ENCODE data around the gene BLOC1S3.

The BLOC1S3 gene

DNA sequence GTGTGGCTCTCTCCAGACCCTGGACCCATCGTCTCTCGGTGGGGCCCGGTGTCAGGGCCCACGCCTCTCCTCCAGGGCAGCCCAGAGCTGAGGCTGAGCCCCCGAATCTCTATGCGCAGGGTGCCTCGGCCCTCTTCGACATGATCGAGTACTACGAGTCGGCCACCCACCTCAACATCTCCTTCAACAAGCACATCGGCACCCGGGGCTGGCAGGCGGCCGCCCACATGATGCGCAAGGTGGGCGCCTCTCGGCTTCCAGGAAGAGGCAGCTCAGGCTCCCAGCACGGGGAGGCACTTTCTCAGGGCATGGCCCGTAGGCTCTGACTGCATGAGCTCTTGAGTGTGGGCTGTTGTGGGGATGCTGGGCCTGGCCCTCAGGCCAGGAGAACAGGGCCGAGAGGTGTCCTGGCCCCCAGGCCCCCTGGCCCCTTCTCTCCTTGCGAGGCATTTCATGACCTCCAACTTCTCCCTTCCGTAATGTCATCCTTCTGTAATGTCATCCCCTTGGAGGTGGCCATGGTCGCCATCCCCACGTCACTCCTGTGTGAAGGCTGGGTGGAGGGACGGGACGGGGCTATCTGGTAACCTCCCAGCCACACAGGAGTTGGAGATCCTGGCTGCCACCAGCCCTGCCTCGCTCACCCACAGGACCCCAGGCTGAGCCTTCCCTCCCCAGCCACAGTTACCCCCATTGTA lies 37.2 kb upstream of the BLOC1S3 start:
- H3K4me3 Mint-ChIP-seq = no peak overlapping the region
- no peaks in the 10 kb centered on the region for H3K9me3 Mint-ChIP-seq
- ATAC-seq (replicated peaks) = no peak
- H3K27me3 Mint-ChIP-seq = no peaks in the 10 kb centered on the region
- no peak overlapping the region for H3K27ac Mint-ChIP-seq
- peaks cover 25 to 30% of the 10 kb centered on the region in 2 donors for H3K4me1 Mint-ChIP-seq
- no peak for DNase-seq
- H3K36me3 Mint-ChIP-seq = peaks cover 34 to 39% of the 10 kb centered on the region in 2 donors

DNA sequence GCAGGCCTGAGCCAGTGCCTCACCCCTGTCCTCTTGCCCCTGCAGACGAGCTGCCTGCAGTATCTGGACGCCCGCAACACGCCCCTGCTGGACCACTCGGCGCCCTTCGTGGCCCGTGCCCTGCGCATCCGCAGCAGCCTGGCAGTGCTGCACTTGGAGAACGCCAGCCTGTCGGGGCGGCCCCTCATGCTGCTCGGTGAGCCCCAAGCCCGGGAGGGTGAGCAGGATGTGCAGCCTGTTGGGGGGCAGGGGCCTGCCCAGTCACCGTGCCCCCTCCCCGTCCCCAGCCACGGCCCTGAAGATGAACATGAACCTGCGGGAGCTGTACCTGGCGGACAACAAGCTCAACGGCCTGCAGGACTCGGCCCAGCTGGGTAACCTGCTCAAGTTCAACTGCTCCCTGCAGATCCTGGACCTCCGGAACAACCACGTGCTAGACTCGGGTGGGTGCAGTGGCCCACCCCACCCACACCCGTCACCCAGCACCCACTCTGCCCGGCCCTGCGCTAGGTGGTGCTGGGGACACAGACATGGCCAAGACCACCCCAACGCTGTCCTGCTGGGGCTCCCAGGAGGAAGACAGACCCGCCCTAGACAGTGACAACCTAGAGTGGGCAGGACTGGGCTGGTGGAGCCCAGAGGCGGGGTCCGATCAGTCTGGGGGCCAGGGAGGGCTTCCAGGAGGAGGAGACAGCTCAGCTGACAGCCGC lies 36.4 kb upstream of the BLOC1S3 start:
- Mint-ChIP-seq H3K4me3 (peak overlapping the region in 1 of 2 donors; percentile 4), H3K9me3 (no peaks in the 10 kb centered on the region), H3K27me3 (no peaks in the 10 kb centered on the region), H3K27ac (peak overlapping the region; percentile 42), H3K36me3 (peaks cover 37 to 38% of the 10 kb centered on the region in 2 donors), H3K4me1 (peaks cover 17 to 22% of the 10 kb centered on the region in 2 donors)
- ATAC-seq (replicated peaks) (no peak), DNase-seq (no peak)

DNA sequence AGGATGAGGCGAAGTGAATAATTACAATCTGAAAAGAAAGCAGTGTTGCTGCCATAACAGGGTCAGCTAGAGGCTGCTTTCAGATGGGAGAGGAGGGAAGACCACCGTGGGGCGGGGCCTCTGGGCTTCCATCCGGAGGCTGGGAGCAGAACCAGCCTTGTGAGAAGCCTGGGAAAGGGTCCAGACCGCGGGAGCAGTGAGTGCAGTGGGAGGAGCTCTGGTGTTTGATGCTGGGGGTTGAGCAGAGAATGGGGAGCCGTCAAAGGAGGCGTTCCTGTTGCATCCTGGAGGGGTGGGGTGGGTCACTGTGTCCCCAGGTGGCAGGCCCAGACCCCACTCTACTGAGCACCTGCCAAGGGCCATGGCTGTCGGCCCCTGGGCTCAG lies 35.9 kb upstream of the BLOC1S3 start:
- H3K4me1 Mint-ChIP-seq = peaks cover 12 to 16% of the 10 kb centered on the region in 2 donors

DNA sequence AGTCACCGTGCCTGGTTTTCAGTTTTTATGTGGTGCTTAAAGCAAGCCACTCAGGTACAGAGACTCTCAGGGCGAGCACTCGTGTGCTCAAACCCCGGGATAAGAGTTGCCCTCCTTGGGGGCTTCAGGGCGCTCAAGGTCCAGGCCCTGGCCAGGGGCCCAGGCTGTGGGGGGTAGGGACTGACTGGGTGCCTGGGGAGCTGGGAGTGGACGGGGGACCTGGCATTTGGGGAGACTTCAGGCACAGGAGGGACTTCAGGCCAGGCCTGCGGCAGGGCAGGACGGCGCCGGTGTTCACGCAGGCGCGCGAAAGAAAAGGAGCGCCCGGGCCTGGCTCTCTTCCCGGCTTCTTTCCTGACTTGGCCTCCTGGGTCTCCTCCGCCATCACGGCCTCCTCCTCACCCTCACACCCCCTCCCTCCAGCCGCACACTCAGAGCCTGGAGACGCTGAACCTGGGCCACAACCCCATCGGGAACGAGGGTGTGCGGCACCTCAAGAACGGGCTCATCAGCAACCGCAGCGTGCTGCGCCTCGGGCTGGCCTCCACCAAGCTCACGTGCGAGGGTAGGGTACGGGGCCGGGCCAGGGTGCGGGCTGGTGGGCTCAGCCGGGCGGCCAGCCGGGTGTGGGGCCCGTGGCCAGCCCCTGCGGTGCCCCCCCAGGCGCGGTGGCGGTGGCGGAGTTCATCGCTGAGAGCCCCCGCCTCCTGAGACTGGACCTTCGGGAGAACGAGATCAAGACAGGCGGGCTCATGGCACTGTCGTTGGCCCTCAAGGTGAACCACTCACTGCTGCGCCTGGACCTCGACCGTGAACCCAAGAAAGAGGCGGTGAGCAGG lies 33.9 kb upstream of the BLOC1S3 start:
- Mint-ChIP-seq H3K36me3 (peaks cover 36 to 41% of the 10 kb centered on the region in 2 donors), H3K4me1 (peaks cover 8 to 9% of the 10 kb centered on the region in 2 donors), H3K9me3 (no peaks in the 10 kb centered on the region), H3K27ac (no peak overlapping the region), H3K4me3 (no peak overlapping the region), H3K27me3 (no peaks in the 10 kb centered on the region)
- DNase-seq (no peak), ATAC-seq (replicated peaks) (no peak)

More for the DNA sequence above, 35.9 kb upstream of the BLOC1S3 start:
- DNase-seq = no peak
- peak overlapping the region in 1 of 2 donors; percentile 4 for H3K4me3 Mint-ChIP-seq
- H3K27me3 Mint-ChIP-seq = no peaks in the 10 kb centered on the region
- H3K9me3 Mint-ChIP-seq = no peaks in the 10 kb centered on the region
- no peak for ATAC-seq (replicated peaks)
- peak overlapping the region; percentile 67 for H3K27ac Mint-ChIP-seq
- peaks cover 38 to 40% of the 10 kb centered on the region in 2 donors for H3K36me3 Mint-ChIP-seq

DNA sequence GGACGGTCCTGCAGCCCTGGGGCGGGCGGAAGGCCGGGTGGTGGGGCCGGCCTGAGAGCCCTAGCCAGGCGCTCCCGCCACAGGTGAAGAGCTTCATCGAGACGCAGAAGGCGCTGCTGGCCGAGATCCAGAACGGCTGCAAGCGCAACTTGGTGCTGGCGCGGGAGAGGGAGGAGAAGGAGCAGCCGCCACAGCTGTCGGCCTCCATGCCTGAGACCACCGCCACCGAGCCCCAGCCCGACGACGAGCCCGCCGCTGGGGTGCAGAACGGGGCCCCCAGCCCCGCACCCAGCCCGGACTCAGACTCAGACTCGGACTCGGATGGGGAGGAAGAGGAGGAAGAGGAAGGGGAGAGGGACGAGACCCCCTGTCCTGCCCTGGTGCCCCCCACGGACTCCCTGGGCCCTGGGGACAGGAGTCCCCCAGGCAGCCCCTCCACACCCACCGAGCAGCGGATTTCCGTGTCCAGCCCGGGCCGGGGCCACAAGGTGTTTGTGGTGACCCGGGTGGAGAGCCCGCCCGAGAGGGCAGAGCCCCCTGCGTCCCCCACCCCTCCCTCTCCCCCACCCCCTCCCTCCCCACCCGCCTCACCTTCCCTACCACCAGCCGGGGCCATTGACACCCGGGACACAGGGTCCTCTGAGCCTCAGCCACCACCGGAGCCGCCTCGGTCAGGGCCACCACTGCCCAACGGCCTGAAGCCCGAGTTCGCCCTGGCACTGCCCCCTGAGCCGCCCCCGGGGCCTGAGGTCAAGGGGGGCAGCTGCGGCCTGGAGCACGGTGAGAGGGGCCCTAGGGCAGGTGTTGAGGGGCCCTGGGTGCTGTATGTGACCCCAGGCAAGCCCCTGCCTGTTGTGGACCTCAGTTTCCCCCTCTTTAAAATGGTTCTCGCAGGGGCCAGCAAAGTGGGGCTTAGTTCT lies 33.1 kb upstream of the BLOC1S3 start:
- Mint-ChIP-seq H3K36me3 (peaks cover 34 to 42% of the 10 kb centered on the region in 2 donors), H3K4me3 (no peak overlapping the region), H3K9me3 (no peaks in the 10 kb centered on the region), H3K4me1 (peaks cover 8 to 9% of the 10 kb centered on the region in 2 donors), H3K27ac (no peak overlapping the region), H3K27me3 (no peaks in the 10 kb centered on the region)
- ATAC-seq (replicated peaks) (no peak), DNase-seq (no peak)

DNA sequence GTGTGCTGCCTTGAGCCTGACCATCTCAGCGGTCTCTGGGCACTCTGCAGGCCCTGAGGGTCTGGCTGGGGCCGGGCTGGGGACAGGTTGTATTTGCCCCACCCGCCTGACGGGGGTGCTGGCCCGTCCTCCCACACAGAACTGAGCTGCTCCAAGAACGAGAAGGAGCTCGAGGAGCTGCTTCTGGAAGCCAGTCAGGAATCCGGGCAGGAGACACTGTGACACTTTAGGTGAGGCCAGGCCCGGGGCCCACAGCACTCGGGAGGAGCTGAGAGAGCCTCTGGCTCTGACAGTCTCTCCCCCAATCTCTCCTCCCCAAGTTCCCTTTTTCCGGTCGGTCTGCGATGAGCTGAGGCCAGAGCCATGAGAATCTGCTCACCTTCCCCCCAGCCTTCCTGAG lies 32.3 kb upstream of the BLOC1S3 start:
- Mint-ChIP-seq H3K27ac (no peak overlapping the region), H3K36me3 (peaks cover 31 to 45% of the 10 kb centered on the region in 2 donors), H3K9me3 (no peaks in the 10 kb centered on the region), H3K4me3 (no peak overlapping the region), H3K27me3 (peaks cover 3% of the 10 kb centered on the region in 2 donors), H3K4me1 (peaks cover 8 to 9% of the 10 kb centered on the region in 2 donors)
- ATAC-seq (replicated peaks) (no peak), DNase-seq (no peak)

DNA sequence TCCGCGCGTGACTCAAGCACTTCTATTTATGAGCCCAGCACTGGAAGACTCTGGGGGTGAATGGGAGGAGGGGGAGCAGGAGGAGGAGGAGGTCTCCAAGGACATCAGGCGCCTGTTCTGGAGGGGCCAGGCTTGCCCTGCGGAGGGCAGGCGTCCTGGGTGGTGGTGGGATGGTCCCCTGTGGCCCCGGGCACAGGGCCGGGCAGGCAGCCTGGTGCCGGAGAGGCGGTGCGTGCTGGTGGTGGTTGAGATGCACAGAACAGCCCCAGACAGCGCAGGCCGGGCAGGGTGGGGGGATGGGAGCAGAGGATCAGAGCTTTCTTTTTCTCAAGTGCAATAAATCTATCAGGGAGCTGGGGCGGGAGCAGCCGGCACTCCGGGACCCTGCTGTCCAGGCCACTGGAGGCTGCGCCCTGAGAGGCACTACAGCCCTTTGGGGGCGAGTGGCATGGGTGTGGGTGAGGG lies 31.8 kb upstream of the BLOC1S3 start:
- Mint-ChIP-seq H3K36me3 (peaks cover 30 to 46% of the 10 kb centered on the region in 2 donors), H3K4me1 (peaks cover 8 to 13% of the 10 kb centered on the region in 2 donors), H3K9me3 (peaks cover 0 to 2% of the 10 kb centered on the region in 2 donors), H3K27ac (no peak overlapping the region), H3K4me3 (no peak overlapping the region), H3K27me3 (peaks cover 8% of the 10 kb centered on the region in 2 donors)
- DNase-seq (no peak), ATAC-seq (replicated peaks) (no peak)

DNA sequence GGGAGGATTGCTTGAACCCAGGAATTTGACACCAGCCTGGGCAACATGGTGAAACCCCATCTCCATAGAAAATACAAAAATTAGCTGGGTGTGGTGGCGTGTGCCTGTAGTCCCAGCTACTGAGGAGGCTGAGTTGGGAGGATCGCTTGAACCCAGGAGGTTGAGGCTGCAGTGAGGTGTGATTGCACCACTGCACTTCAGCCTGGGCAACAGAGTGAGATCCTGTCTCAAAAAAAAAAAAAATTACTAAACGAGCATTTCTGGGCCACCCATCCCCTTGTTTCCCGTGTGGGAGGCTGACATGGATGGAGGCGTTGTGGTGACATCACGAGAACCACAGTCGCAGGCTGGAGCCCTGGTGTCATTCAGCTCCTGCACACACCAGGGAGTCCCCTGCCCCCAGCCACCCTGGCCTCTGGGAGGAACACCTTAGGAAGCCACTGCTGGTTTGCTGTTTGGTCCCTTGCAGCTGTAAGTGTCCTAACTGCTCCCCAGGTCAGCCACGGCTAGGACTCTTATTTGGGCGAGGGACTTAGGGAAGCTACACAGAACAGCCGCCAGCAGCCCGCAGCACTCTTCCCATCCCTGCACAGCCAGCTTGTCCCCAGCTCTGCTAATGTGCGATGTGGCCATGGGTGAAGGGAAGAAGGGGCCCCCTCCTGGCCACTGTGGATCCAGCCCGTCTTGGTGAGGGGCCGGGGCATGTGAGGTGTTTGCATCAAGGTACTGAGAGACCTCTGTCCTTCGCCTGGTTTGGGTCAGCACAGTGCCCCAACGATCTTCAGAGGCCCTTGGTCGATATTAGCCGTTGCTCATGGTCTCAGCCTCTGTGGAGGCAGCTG lies 30.5 kb upstream of the BLOC1S3 start:
- ATAC-seq (replicated peaks) (no peak), DNase-seq (no peak)
- Mint-ChIP-seq H3K4me1 (peaks cover 11 to 18% of the 10 kb centered on the region in 2 donors), H3K36me3 (peaks cover 21 to 41% of the 10 kb centered on the region in 2 donors), H3K9me3 (peaks cover 0 to 6% of the 10 kb centered on the region in 2 donors), H3K4me3 (no peak overlapping the region), H3K27ac (no peak overlapping the region), H3K27me3 (peaks cover 14 to 20% of the 10 kb centered on the region in 2 donors)

DNA sequence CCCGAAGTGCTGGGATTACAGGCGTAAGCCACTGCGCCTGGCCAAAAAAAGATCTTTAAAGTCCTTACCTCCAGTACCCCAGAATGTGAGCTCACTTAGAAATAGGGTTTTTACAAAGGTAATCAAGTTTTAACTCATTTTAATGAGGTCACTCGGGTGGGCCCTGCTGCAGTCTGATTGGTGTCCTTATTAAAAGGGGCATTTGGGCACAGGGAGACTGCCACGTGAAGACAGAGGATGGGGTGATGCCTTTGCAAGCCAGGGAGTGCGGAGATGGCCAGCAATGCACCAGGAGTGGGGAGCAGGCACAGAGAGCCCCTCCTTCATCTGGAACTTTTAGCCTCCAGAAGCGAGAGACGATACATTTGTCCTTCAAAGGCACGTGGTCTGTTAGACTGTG lies 29.5 kb upstream of the BLOC1S3 start:
- H3K9me3 Mint-ChIP-seq = peaks cover 0 to 6% of the 10 kb centered on the region in 2 donors
- H3K27ac Mint-ChIP-seq = no peak overlapping the region
- DNase-seq (no peak), ATAC-seq (replicated peaks) (no peak)
- peaks cover 16 to 35% of the 10 kb centered on the region in 2 donors for H3K36me3 Mint-ChIP-seq
- H3K4me1 Mint-ChIP-seq = peaks cover 14 to 23% of the 10 kb centered on the region in 2 donors
- no peak overlapping the region for H3K4me3 Mint-ChIP-seq
- peaks cover 20 to 31% of the 10 kb centered on the region in 2 donors for H3K27me3 Mint-ChIP-seq

DNA sequence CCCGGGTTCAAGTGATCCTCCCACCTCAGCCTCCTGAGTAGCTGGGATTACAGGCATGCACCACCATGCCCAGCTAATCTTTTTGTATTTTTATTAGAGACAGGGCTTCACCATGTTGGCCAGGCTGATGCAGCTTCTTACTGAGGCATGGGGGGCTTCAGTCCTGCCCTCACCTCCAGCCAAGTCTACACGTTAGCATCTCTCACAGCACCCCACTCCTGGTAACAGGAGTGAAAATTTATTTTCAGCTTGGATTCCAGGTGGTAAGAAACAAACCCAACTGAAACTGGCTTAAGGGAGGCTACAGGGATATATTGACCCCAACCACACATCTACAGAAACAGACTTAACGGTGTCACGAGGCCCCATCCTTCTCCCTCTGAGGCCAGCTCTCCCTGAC lies 28.4 kb upstream of the BLOC1S3 start:
- Mint-ChIP-seq H3K27me3 (peaks cover 25 to 38% of the 10 kb centered on the region in 2 donors), H3K27ac (no peak overlapping the region), H3K36me3 (peaks cover 12 to 31% of the 10 kb centered on the region in 2 donors), H3K4me1 (peaks cover 17 to 29% of the 10 kb centered on the region in 2 donors), H3K9me3 (peaks cover 0 to 6% of the 10 kb centered on the region in 2 donors), H3K4me3 (peak overlapping the region in 1 of 2 donors; percentile 11)
- ATAC-seq (replicated peaks) (no peak), DNase-seq (no peak)

DNA sequence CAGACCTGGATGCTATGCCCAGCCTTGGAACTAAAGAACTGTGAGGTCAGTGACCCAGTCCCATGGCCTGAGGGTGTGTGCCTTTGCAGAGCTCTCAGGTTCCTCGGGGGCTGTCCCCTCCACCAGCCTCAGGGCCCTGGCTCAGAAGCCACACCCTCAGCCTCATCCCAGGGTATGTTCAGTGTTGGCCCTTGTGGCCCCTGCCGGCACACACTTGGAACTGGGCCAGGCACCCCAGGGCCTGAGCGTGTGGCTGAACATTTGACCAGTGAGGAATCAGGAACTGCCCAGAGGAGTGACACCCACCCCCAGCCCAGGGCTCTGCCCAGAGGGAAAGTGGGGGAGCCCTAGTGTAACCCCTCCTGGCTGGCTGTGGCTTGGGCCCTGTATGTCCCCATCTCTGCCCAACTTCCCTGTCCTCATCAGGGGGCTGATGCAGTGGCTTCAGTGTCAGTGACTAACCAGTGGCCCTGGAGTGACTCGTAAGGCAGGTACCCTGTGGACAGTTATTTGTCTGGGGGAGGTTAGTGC lies 27.8 kb upstream of the BLOC1S3 start:
- ATAC-seq (replicated peaks) = no peak
- peaks cover 29 to 44% of the 10 kb centered on the region in 2 donors for H3K27me3 Mint-ChIP-seq
- DNase-seq = no peak
- H3K36me3 Mint-ChIP-seq = peaks cover 12 to 31% of the 10 kb centered on the region in 2 donors
- peak overlapping the region in 1 of 2 donors; percentile 44 for H3K4me3 Mint-ChIP-seq
- peaks cover 17 to 29% of the 10 kb centered on the region in 2 donors for H3K4me1 Mint-ChIP-seq
- peak overlapping the region; percentile 59 for H3K27ac Mint-ChIP-seq
- H3K9me3 Mint-ChIP-seq = peaks cover 0 to 6% of the 10 kb centered on the region in 2 donors

DNA sequence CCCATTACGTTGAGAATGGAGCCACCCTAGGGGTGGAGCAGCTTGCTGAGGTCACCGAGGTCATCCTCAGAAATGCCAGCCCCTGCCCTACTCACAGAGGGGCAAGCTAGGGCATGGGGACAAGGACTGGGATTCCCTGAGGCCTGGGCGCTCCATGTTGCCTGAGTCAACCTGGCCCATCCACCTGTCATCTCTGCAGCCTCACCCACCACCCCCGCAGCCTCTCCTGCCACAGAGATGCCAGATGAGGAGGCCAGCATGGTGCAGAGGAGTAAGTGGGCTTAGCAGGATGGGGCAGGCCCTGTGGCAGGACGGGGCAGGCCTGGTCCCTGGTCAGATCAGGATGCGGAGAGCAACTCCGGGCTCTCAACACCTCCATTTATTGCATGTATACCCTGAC lies 27.3 kb upstream of the BLOC1S3 start:
- H3K27ac Mint-ChIP-seq = peak overlapping the region; percentile 59

More for the DNA sequence above, 27.3 kb upstream of the BLOC1S3 start:
- peaks cover 12 to 28% of the 10 kb centered on the region in 2 donors for H3K36me3 Mint-ChIP-seq
- H3K27me3 Mint-ChIP-seq = peaks cover 32 to 44% of the 10 kb centered on the region in 2 donors
- H3K4me1 Mint-ChIP-seq = peaks cover 17 to 29% of the 10 kb centered on the region in 2 donors
- H3K9me3 Mint-ChIP-seq = peaks cover 0 to 6% of the 10 kb centered on the region in 2 donors
- H3K4me3 Mint-ChIP-seq = peak overlapping the region; percentile 44 to 83
- DNase-seq (no peak), ATAC-seq (replicated peaks) (no peak)

Measured in stimulated activated naive B cell treated with anti-CD40 and anti-IgM and Interleukin-4, amounts not matched to agents 10 μg/mL and 1 μg/mL and 100 μg/mL, for 72 hours (primary cell).